Vagina (tissue), 2 donors: ENCODE results near the gene ARAP3.

Experiments used
- CTCF ChIP-seq, 3 experiments: fragments of 450-650 bp in 2 of 3; fragments of 200-600 bp in 1 of 3; sonication (generic) in 1 of 3; IDR thresholded peaks; one replicate each; pipeline ENCODE4 v1.5.1; 2017 to 2019; ENCODE audit warnings: antibody characterized with exemption in 3 of 3, mild to moderate bottlenecking in 2 of 3, moderate library complexity in 2 of 3
- POLR2A ChIP-seq, 2 donors: fragments of 450-650 bp; IDR thresholded peaks; one replicate each; pipeline ENCODE4 v1.6.1; 2017; ENCODE audit warnings: antibody characterized with exemption in 2 of 2, mild to moderate bottlenecking in 2 of 2, moderate library complexity in 2 of 2
- POLR2AphosphoS5 ChIP-seq, 2 donors: sonication (generic); formaldehyde crosslinking; IDR thresholded peaks; one replicate each; pipeline ENCODE4 v1.9.0; 2017; ENCODE audit warnings: antibody characterized with exemption in 2 of 2, mild to moderate bottlenecking in 2 of 2, low read depth in 1 of 2; ENCODE audit not compliant: insufficient read depth in 1 of 2

GRCh38 chr5:141650851-141651727 lies 30.9 kb downstream of the ARAP3 start, which contains the start of gene FCHSD1:
- TF ChIP-seq POLR2AphosphoS5 (IDR thresholded peaks at IDR 0.05; ENCODE audit: insufficient read depth in 1 of 2, low read depth in 1 of 2) (peak; percentile 38 to 78), CTCF (IDR thresholded peaks at IDR 0.05) (no peak), POLR2A (IDR thresholded peaks at IDR 0.05) (no peak)
